ENCODE results near the gene PRCC. TPM values are rescaled to one million over a fixed set of nuclear protein-coding genes. Genes with fewer than 3 reads are reported as not detected.

The PRCC gene
- total RNA-seq, 2 donors from 2014 or later: 108 to 111 TPM

DNA sequence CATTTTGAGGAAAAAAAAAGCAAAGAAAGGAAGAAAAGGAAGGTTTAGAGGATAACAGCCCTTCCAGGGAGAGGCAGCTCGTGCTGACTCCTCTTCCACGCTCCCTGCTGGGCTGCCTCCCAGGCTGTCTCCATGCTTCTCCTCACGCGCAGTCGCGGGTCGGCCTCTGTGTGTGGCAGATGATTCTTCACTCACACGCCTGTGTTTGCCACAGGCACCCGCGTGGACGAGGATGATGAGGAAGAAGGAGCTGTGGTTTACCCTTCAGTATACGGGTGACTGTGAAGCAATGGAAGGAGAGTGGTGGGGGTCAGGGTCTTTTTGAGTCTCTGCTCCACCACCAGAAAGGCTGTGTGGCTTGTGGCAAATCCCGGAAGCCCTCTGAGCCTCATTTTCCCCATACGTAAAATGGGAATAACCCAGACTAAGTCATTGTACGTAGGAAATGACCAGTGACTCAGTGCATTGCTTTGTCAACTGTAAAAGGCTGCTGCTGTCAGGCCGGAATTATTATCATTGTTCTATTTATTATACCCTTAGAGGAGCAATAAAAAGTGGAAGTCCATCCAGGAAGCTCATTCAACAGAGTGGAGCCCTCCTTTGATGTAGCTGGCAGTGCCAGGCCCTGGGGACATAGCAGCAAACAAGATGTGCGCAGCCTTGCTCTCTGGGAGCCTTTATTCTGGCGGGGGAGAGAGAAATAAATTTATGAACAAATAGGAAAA is 61.2 kb downstream of the PRCC start:
- Histone ChIP-seq H3K9ac (ENCODE audit: extremely low read depth, low read length, poor library complexity, severe bottlenecking) (no peak overlapping the region), H3K36me3 (ENCODE audit: control insufficient read depth, insufficient read depth, low read length) (no peaks in the 10 kb centered on the region), H3K9me3 (ENCODE audit: control insufficient read depth, low read length) (no peaks in the 10 kb centered on the region), H3K27me3 (ENCODE audit: control insufficient read depth, insufficient read depth, low read length, poor library complexity, severe bottlenecking) (peaks cover 21% of the 10 kb centered on the region), H3K4me1 (ENCODE audit: control insufficient read depth, insufficient read depth, low read length) (no peaks in the 10 kb centered on the region), H3K4me3 (ENCODE audit: low read length) (no peak overlapping the region), H3K27ac (ENCODE audit: low read depth, low read length) (no peak overlapping the region)
- no peaks in the 10 kb centered on the region for H3K36me3 Mint-ChIP-seq (ENCODE audit: low read depth)
- no peaks in the 10 kb centered on the region for H3K9me3 Mint-ChIP-seq
- peaks cover 42% of the 10 kb centered on the region for H3K27me3 Mint-ChIP-seq (ENCODE audit: insufficient read depth)
- 80 to 91% methylated on average over 6 to 18 of the region's 18 CpGs for WGBS, 2 experiments (ENCODE audit: insufficient coverage in 1 of 2, insufficient read length in 1 of 2)
- H3K4me3 Mint-ChIP-seq: no peak overlapping the region
- H3K4me1 Mint-ChIP-seq: no peaks in the 10 kb centered on the region
- TF ChIP-seq, protein P1, sequence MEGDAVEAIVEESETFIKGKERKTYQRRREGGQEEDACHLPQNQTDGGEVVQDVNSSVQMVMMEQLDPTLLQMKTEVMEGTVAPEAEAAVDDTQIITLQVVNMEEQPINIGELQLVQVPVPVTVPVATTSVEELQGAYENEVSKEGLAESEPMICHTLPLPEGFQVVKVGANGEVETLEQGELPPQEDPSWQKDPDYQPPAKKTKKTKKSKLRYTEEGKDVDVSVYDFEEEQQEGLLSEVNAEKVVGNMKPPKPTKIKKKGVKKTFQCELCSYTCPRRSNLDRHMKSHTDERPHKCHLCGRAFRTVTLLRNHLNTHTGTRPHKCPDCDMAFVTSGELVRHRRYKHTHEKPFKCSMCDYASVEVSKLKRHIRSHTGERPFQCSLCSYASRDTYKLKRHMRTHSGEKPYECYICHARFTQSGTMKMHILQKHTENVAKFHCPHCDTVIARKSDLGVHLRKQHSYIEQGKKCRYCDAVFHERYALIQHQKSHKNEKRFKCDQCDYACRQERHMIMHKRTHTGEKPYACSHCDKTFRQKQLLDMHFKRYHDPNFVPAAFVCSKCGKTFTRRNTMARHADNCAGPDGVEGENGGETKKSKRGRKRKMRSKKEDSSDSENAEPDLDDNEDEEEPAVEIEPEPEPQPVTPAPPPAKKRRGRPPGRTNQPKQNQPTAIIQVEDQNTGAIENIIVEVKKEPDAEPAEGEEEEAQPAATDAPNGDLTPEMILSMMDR (conservative IDR thresholded peaks at IDR 0.05): no peak
- no peak overlapping the region for H3K27ac Mint-ChIP-seq
- no peak for DNase-seq

DNA sequence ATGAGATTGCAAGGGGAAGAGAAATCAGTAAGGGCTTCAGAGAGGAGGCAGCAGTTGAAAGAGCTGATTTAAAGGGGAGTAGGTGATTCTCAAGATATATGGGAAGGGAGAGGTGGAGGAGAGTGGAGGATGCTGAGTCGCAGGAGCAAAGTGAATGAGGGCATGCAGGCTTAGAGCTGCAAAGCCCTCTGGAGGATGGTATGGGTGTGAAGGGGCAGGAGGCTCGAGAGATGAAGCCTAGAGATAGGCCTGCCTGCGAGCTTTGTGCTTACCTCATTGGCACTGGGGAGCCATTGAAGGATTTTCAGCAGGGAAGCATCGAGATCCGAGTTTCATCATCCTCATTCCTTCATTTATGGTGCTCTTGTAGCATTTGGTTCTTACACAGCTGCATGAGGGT is 65.1 kb downstream of the PRCC start:
- peaks cover 56% of the 10 kb centered on the region for H3K27me3 ChIP-seq (ENCODE audit: control insufficient read depth, insufficient read depth, low read length, poor library complexity, severe bottlenecking)
- H3K4me1 ChIP-seq (ENCODE audit: control insufficient read depth, insufficient read depth, low read length): no peaks in the 10 kb centered on the region
- Mint-ChIP-seq H3K4me3 (no peak overlapping the region), H3K4me1 (no peaks in the 10 kb centered on the region), H3K36me3 (ENCODE audit: low read depth) (no peaks in the 10 kb centered on the region), H3K27me3 (ENCODE audit: insufficient read depth) (peaks cover 61% of the 10 kb centered on the region), H3K9me3 (no peaks in the 10 kb centered on the region), H3K27ac (no peak overlapping the region)
- no peak overlapping the region for H3K9ac ChIP-seq (ENCODE audit: extremely low read depth, low read length, poor library complexity, severe bottlenecking)
- TF ChIP-seq, protein P1 (conservative IDR thresholded peaks at IDR 0.05): peak; percentile 53
- WGBS, 2 experiments (ENCODE audit: insufficient coverage in 1 of 2, insufficient read length in 1 of 2): 53 to 75% methylated on average over 4 to 5 of the region's 5 CpGs
- peak; percentile 63 for DNase-seq
- H3K27ac ChIP-seq (ENCODE audit: low read depth, low read length): no peak overlapping the region
- no peak overlapping the region for H3K4me3 ChIP-seq (ENCODE audit: low read length)
- H3K9me3 ChIP-seq (ENCODE audit: control insufficient read depth, low read length): no peaks in the 10 kb centered on the region
- no peaks in the 10 kb centered on the region for H3K36me3 ChIP-seq (ENCODE audit: control insufficient read depth, insufficient read depth, low read length)

DNA sequence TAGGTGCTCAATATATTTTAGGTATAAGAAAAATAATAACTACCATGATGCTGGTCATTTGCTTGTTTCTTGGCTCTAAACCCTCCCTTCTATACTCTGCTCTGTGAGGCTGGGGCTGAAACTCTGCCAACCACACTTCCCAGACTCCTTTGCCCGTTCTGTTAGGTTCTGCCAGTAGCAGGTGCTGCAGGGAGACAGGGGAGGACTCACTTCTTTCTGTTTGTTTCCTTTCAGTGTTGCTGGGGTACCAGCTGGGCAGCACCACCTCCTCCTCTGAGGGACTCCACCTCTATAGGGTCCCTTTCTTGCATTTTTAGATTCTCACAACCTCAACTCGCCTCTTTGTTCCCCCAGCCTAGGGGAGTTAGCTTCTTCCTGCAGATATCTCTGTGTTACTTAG is 66.3 kb downstream of the PRCC start:
- Histone ChIP-seq H3K9me3 (ENCODE audit: control insufficient read depth, low read length) (no peaks in the 10 kb centered on the region), H3K27me3 (ENCODE audit: control insufficient read depth, insufficient read depth, low read length, poor library complexity, severe bottlenecking) (peaks cover 67% of the 10 kb centered on the region), H3K4me3 (ENCODE audit: low read length) (no peak overlapping the region), H3K36me3 (ENCODE audit: control insufficient read depth, insufficient read depth, low read length) (no peaks in the 10 kb centered on the region), H3K9ac (ENCODE audit: extremely low read depth, low read length, poor library complexity, severe bottlenecking) (no peak overlapping the region), H3K27ac (ENCODE audit: low read depth, low read length) (no peak overlapping the region), H3K4me1 (ENCODE audit: control insufficient read depth, insufficient read depth, low read length) (no peaks in the 10 kb centered on the region)
- Mint-ChIP-seq H3K36me3 (ENCODE audit: low read depth) (no peaks in the 10 kb centered on the region), H3K27me3 (ENCODE audit: insufficient read depth) (peaks cover 70% of the 10 kb centered on the region), H3K27ac (no peak overlapping the region), H3K9me3 (no peaks in the 10 kb centered on the region), H3K4me3 (no peak overlapping the region), H3K4me1 (no peaks in the 10 kb centered on the region)
- no peak for DNase-seq
- TF ChIP-seq, protein P1 (conservative IDR thresholded peaks at IDR 0.05): no peak
- 71 to 82% methylated on average over 1 to 2 of the region's 2 CpGs for WGBS, 2 experiments (ENCODE audit: insufficient coverage in 1 of 2, insufficient read length in 1 of 2)
